CD14-positive monocyte (primary cell): Measurements from ENCODE around the gene PSPH. TPM values are rescaled to one million over a fixed set of nuclear protein-coding genes. Genes with fewer than 3 reads are reported as not detected.

ENCODE experiments used
- DNase-seq, 3 donors: peaks; one replicate each; pipeline ENCODE4 v3.0.0-alpha.2; 2011 to 2022
- H2AFZ ChIP-seq: 2 replicates; pipeline ENCODE4 v1.6.0; 2012; ENCODE audit warnings: mild to moderate bottlenecking, low read depth, low read length, inconsistent platforms; ENCODE audit not compliant: insufficient read depth, poor library complexity, severe bottlenecking
- H3K27ac ChIP-seq, 2 donors: 1 replicate in 1 of 2; 2 replicates in 1 of 2; pipeline ENCODE4 v1.5.1; 2012 to 2013; ENCODE audit warnings: low read length in 2 of 2, control low read depth in 1 of 2, inconsistent platforms in 1 of 2, low read depth in 1 of 2, mild to moderate bottlenecking in 1 of 2
- H3K27me3 ChIP-seq, 2 donors: one replicate each; pipeline versions ENCODE4 v1.6.0 to v1.6.1; 2011 to 2013; ENCODE audit warnings: low read length in 2 of 2; ENCODE audit not compliant: control insufficient read depth in 2 of 2, insufficient read depth in 2 of 2
- H3K36me3 ChIP-seq, 2 donors: replicated peaks in 1 of 2; 1 replicate in 1 of 2; 2 replicates in 1 of 2; pipeline versions ENCODE4 v1.5.1 to v1.6.1; 2012 to 2013; ENCODE audit warnings: low read length in 2 of 2, control low read depth in 1 of 2, inconsistent platforms in 1 of 2, mild to moderate bottlenecking in 1 of 2; ENCODE audit not compliant: insufficient read depth in 2 of 2, control insufficient read depth in 1 of 2
- H3K4me1 ChIP-seq, 2 donors: 1 replicate in 1 of 2; 2 replicates in 1 of 2; pipeline versions ENCODE4 v1.5.1 to v1.6.1; 2012 to 2013; ENCODE audit warnings: low read length in 2 of 2, control low read depth in 1 of 2, inconsistent platforms in 1 of 2, mild to moderate bottlenecking in 1 of 2, moderate library complexity in 1 of 2; ENCODE audit not compliant: insufficient read depth in 2 of 2, control insufficient read depth in 1 of 2
- H3K4me2 ChIP-seq: replicated peaks from 2 replicates; pipeline ENCODE3; 2012; ENCODE audit warnings: low read length, moderate library complexity, mild to moderate bottlenecking; ENCODE audit not compliant: poor library complexity, severe bottlenecking; ENCODE audit errors: extremely low read depth
- H3K4me3 ChIP-seq, 3 experiments: fragments of 200-600 bp in 1 of 3; sonication (generic) in 1 of 3; replicated peaks in 1 of 3; 1 replicate in 2 of 3; 2 replicates in 1 of 3; pipeline ENCODE4 v1.5.1; 2011 to 2013; ENCODE audit warnings: low read length in 3 of 3, mild to moderate bottlenecking in 3 of 3, control low read depth in 2 of 3, low read depth in 2 of 3, inconsistent platforms in 1 of 3, moderate library complexity in 1 of 3
- H3K79me2 ChIP-seq: 2 replicates; pipeline ENCODE4 v1.6.0; 2012; ENCODE audit warnings: mild to moderate bottlenecking, control low read depth, inconsistent platforms, low read length, moderate library complexity; ENCODE audit not compliant: insufficient read depth
- H3K9ac ChIP-seq: 2 replicates; pipeline ENCODE4 v1.6.0; 2017; ENCODE audit warnings: low read length, mild to moderate bottlenecking; ENCODE audit not compliant: insufficient read depth, poor library complexity, severe bottlenecking
- H3K9me3 ChIP-seq, 2 donors: replicated peaks in 1 of 2; 1 replicate in 1 of 2; 2 replicates in 1 of 2; pipeline versions ENCODE4 v1.5.1 to v1.6.1; 2012 to 2013; ENCODE audit warnings: low read length in 2 of 2, control low read depth in 1 of 2; ENCODE audit not compliant: control insufficient read depth in 1 of 2, insufficient read depth in 1 of 2
- H4K20me1 ChIP-seq: 2 replicates; pipeline ENCODE4 v1.6.0; 2012; ENCODE audit warnings: mild to moderate bottlenecking, low read length, control low read depth, moderate library complexity; ENCODE audit not compliant: insufficient read depth
- H3K27ac Mint-ChIP-seq, 7 donors: one replicate each; pipeline ENCODE4 v1.8.0; 2020; ENCODE audit warnings: mild to moderate bottlenecking in 7 of 7, mixed read lengths in 7 of 7, moderate library complexity in 6 of 7, inconsistent platforms in 2 of 7
- H3K27me3 Mint-ChIP-seq, 3 donors: one replicate each; pipeline ENCODE4 v1.8.0; 2021 to 2022; ENCODE audit warnings: low read depth in 3 of 3, mild to moderate bottlenecking in 3 of 3, mixed read lengths in 3 of 3, moderate library complexity in 3 of 3, inconsistent platforms in 1 of 3
- H3K36me3 Mint-ChIP-seq, 2 donors: one replicate each; pipeline ENCODE4 v1.8.0; 2020; ENCODE audit warnings: mixed read lengths in 2 of 2, inconsistent platforms in 1 of 2, mild to moderate bottlenecking in 1 of 2
- H3K4me1 Mint-ChIP-seq: one replicate; pipeline ENCODE4 v1.8.0; 2020; ENCODE audit warnings: mild to moderate bottlenecking, mixed read lengths
- H3K4me3 Mint-ChIP-seq, 2 donors: one replicate each; pipeline ENCODE4 v1.8.0; 2020; ENCODE audit warnings: mild to moderate bottlenecking in 2 of 2, mixed read lengths in 2 of 2, moderate library complexity in 1 of 2
- H3K9me3 Mint-ChIP-seq, 7 donors: one replicate each; pipeline ENCODE4 v1.8.0; 2020 to 2022; ENCODE audit warnings: mixed read lengths in 7 of 7, mild to moderate bottlenecking in 6 of 7, moderate library complexity in 6 of 7, inconsistent platforms in 2 of 7
- WGBS: methylation state at CpG from one replicate; pipeline ENCODE4 v1.1.5; 2013; ENCODE audit warnings: missing lambda C conversion rate; ENCODE audit not compliant: insufficient coverage; 5-methylcytosine and 5-hydroxymethylcytosine counted together
- intact Hi-C, 2 donors: fragments of 100-400 bp; cut with micrococcal nuclease; formaldehyde crosslinking; loops; one replicate each; pipeline versions ENCODE4 v1.15.0 to v1.15.1; 2023
- polyA plus RNA-seq, 3 donors: library from polyadenylated mRNA; depleted of rRNA in 1 of 3; unstranded in 2 of 3; stranded (reverse) in 1 of 3; fragments of 300-500 nt in 2 of 3; fragments of >200 nt in 1 of 3; fragmentation: Illumina TruSeq in 2 of 3; gene quantifications; 1 replicate in 2 of 3; 2 replicates in 1 of 3; pipeline ENCODE4 v1.2.3, GENCODE V29; 2012 to 2021
- small RNA-seq: library from RNA; depleted of rRNA; stranded (forward); fragments of <200 nt; gene quantifications from one replicate; pipeline ENCODE3, GENCODE V24; 2012; ENCODE audit warnings: low read depth; ENCODE audit not compliant: insufficient read length
- TF ChIP-seq, protein P1 (sequence below): fragments of 200-600 bp; IDR thresholded peaks from one replicate; pipeline ENCODE4 v1.8.0; 2022; ENCODE audit warnings: antibody characterized with exemption, mild to moderate bottlenecking

The PSPH gene
- polyA plus RNA-seq, 3 donors: 1.7 to 6.7 (median 5.3) TPM

DNA sequence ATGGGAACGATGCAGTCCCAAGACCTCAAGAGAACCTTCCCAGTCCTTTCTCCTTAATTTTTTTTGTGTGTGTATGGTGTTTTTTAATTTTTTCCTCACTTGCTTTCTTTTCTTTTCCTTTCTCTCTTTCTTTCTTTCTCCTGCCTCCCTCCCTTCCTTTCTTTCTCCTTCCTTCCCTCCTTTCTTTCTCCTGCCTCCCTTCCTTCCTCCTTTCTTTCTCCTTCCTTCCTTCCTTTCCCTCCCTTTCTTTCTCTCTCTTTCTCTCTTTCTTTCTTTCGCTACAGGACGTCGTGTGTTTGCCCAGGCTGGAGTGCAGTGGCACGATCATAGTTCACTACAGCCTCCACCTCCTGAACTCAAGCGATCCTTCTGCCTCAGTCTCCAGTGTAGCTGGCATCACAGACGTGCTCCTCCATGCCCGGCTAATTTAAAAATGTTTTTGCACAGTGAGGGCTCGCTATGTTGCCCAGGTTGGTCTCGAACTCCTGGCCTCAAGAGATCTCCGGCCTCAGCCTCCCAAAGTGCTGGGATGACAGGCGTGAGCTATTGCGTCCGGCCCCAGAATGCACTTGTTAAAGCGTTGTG lies 87.6 kb downstream of the PSPH start:
- H3K36me3 ChIP-seq: peaks cover 2 to 12% of the 10 kb centered on the region in 2 donors
- H3K79me2 ChIP-seq: peaks cover 33% of the 10 kb centered on the region
- Mint-ChIP-seq H3K4me3 (peak overlapping the region; percentile 58 to 69), H3K4me1 (peaks cover 23% of the 10 kb centered on the region), H3K9me3 (peaks cover 0 to under 1% (median 0%) of the 10 kb centered on the region in 7 donors), H3K36me3 (peaks cover 11 to 15% of the 10 kb centered on the region in 2 donors), H3K27me3 (peaks cover 0 to 9% (median 9%) of the 10 kb centered on the region in 3 donors), H3K27ac (peak overlapping the region; percentile 64 to 87 (median 83))
- peak overlapping the region; percentile 79 for H3K4me2 ChIP-seq
- 90% methylated on average over 6 of the region's 15 CpGs for WGBS
- no peak for DNase-seq
- peak overlapping the region; percentile 44 to 68 for H3K27ac ChIP-seq
- H3K9me3 ChIP-seq: no peaks in the 10 kb centered on the region
- TF ChIP-seq, protein P1, sequence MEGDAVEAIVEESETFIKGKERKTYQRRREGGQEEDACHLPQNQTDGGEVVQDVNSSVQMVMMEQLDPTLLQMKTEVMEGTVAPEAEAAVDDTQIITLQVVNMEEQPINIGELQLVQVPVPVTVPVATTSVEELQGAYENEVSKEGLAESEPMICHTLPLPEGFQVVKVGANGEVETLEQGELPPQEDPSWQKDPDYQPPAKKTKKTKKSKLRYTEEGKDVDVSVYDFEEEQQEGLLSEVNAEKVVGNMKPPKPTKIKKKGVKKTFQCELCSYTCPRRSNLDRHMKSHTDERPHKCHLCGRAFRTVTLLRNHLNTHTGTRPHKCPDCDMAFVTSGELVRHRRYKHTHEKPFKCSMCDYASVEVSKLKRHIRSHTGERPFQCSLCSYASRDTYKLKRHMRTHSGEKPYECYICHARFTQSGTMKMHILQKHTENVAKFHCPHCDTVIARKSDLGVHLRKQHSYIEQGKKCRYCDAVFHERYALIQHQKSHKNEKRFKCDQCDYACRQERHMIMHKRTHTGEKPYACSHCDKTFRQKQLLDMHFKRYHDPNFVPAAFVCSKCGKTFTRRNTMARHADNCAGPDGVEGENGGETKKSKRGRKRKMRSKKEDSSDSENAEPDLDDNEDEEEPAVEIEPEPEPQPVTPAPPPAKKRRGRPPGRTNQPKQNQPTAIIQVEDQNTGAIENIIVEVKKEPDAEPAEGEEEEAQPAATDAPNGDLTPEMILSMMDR: no peak
- peaks cover 0 to 5% of the 10 kb centered on the region in 2 donors for H3K27me3 ChIP-seq
- H3K9ac ChIP-seq: peak overlapping the region; percentile 80
- intact Hi-C loops: loop anchor here (1.0 to 10.0 kb wide), 3 partner anchors 143 to 596 kb away; partner anchors contain the start of genes CHCHD2 (in 1 of the 2) and LANCL2 (in 1 of the 2)
- peaks cover 18% of the 10 kb centered on the region in 2 donors for H3K4me1 ChIP-seq
- H4K20me1 ChIP-seq: peaks cover 14% of the 10 kb centered on the region
- peak overlapping the region; percentile 11 to 68 (median 21) for H3K4me3 ChIP-seq
- peak overlapping the region; percentile 72 for H2AFZ ChIP-seq

DNA sequence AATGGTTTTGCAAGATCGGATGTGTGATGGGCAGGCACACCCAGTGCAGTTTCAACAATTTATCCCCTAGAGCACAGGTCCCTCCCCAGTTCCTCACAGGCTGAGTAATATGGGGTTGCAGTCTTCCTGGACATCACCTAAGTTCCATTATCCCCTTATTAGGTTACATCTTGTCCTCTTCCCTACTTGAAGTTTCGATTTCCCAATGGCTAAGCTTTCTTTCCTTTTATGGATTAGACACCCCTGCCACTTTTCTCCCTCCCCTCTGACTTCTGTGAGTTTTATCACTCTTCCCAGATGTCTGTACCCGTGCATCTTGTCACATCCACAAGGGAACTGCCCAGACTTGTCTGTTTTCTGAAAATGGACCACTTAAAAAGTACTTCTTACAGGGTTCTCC lies 89.2 kb downstream of the PSPH start:
- peaks cover 18% of the 10 kb centered on the region in 2 donors for H3K4me1 ChIP-seq
- peaks cover 4 to 6% of the 10 kb centered on the region in 2 donors for H3K36me3 Mint-ChIP-seq
- peaks cover 0 to 5% of the 10 kb centered on the region in 2 donors for H3K27me3 ChIP-seq
- H3K27ac ChIP-seq: no peak overlapping the region
- H3K27me3 Mint-ChIP-seq: peaks cover 0 to 9% (median 9%) of the 10 kb centered on the region in 3 donors
- H3K9me3 Mint-ChIP-seq: peaks cover 0 to 3% (median 0%) of the 10 kb centered on the region in 7 donors
- H3K4me1 Mint-ChIP-seq: peaks cover 22% of the 10 kb centered on the region
- no peak overlapping the region for H3K4me3 ChIP-seq
- 92% methylated on average over 1 of the region's 3 CpGs for WGBS
- peaks cover 19% of the 10 kb centered on the region for H3K79me2 ChIP-seq
- no peak overlapping the region for H2AFZ ChIP-seq
- no peak overlapping the region for H3K27ac Mint-ChIP-seq
- intact Hi-C loops: loop anchor here (5.0 to 10.0 kb wide), 2 partner anchors 367 to 595 kb away; partner anchors contain the start of gene LANCL2 (in 1 of the 2)
- peaks cover 3% of the 10 kb centered on the region for H4K20me1 ChIP-seq
- no peak overlapping the region for H3K4me2 ChIP-seq
- no peak overlapping the region for H3K4me3 Mint-ChIP-seq
- no peak overlapping the region for H3K9ac ChIP-seq
- no peaks in the 10 kb centered on the region for H3K9me3 ChIP-seq
- DNase-seq: no peak
- H3K36me3 ChIP-seq: peaks cover 2 to 7% of the 10 kb centered on the region in 2 donors
- TF ChIP-seq, protein P1: no peak

Small RNAs within 50 kb of the gene (small RNA-seq; reads per million reads assigned to genes)
- gene SNORA15 (not detected), gene SNORA22B (not detected)

Other genes starting within 250 kb of the PSPH start
- gene SEPTIN14, start 188.7 kb downstream of the PSPH start, polyA plus RNA-seq: not detected
- 1 to 10 TPM; 1.3 to 2.7 (median 1.3) TPM for gene ZNF713, start 164.0 kb downstream of the PSPH start, polyA plus RNA-seq
- gene MRPS17, start 99.6 kb downstream of the PSPH start, polyA plus RNA-seq: 10 to 100 TPM in 2 of 3 donors, 1 to 10 TPM in 1; 6.1 to 14.6 (median 10.9) TPM
- gene NIPSNAP2, start 86.9 kb downstream of the PSPH start, polyA plus RNA-seq: 10 to 100 TPM; 43.2 to 97.5 (median 88.0) TPM
- gene CCT6A, start 321 bp upstream of the PSPH start, polyA plus RNA-seq: 10 to 100 TPM; 62.3 to 81.4 (median 63.3) TPM
- 10 to 100 TPM; 69.5 to 88.2 (median 75.0) TPM for gene SUMF2, start 12.8 kb upstream of the PSPH start, polyA plus RNA-seq
- 1 to 10 TPM in 1 of 3 donors, not detected in 2; 1.1 TPM for gene PHKG1, start 41.5 kb upstream of the PSPH start, polyA plus RNA-seq
- 100 to 1,000 TPM; 241 to 500 (median 412) TPM for gene CHCHD2, start 55.0 kb upstream of the PSPH start, polyA plus RNA-seq
- gene NUPR2, start 65.0 kb upstream of the PSPH start, polyA plus RNA-seq: not detected